HG03432 (cell line): Measurements from ENCODE around the gene UBE2Q2.
"Not testable (repeated sequence)": the region's sequence is repeated elsewhere in the genome, so short reads cannot be mapped to it uniquely, and the experiment has no call there.

ENCODE experiments used
- ATAC-seq: cut with Tn5 transposase; IDR thresholded peaks from one replicate; pipeline ENCODE4 v1.9.1; 2021; ENCODE audit warnings: mild to moderate bottlenecking, moderate library complexity; ENCODE audit not compliant: unreplicated experiment

Gene UBE2Q2

DNA sequence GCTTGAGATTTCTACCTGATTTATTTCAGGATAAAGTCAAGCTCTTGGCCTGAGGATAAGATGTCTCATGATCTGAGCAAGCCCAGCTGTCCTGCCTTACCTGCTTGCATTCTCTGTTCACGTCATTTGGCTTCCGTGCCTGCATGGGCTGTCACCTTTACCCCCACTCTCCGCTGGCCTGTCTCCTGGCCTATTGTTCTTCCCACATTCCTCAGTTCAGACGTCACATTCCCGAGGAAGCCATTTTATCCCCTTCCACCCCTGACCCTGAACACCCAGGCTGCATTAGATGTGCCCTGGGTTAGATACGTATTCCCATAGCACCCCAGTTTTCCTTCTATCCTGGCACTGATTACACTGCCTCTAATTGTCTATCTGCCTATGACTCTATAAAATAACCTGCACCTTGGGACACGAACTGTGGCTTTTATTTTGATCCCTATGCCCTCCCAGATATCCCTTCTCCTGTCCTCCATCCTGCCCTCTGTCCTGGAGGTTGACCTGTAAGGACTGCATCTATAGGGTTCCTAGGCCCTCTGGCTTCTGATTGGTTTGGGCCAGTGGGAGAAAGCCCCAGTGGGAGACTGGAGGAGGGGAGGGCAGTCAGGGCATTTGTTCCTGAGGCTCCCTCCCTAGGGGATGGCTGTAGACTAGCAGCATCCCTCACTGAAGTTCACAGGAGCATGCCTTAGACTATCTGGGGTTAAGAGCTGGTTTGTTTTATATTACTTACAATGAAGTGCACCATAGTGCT is 19.2 kb upstream of the UBE2Q2 start:
- no peak for ATAC-seq

DNA sequence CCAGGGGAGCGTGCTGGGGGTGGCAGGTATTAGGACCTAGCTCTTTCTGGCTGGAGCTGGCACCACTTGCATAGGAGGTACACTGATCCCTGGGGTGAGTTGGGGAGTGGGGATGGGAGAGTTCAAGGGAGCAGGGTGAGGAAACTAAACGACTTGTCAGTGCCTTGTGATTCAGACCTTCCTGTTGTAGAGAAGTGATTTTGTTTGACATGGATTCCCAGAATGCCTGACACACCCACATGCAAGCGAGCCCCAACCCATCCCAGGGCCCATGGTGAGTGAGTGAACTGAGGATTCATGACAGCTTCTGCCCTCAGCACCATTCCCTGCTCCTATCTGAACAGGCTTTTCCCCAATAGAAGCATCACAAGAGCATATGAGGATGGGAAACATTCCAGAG is 15.6 kb upstream of the UBE2Q2 start:
- no peak for ATAC-seq

DNA sequence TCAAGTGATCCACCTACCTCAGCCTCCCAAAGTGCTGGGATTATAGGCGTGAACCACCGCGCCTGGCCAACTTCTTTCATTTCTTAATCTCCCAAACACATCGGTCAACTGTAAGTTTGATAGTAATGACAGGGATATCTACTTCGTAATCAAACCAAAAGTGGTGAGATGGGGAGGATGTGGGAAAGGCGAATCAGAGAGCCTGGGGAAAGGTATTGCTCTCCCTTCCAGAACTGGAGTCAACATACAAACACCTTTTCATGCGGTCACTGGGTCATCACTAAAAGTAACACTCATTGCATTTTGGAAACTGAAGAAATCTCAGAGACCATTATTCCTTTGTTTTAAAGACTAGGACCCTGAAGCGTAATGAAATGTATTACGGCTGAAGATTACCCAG is 14.8 kb upstream of the UBE2Q2 start:
- ATAC-seq, result no peak

DNA sequence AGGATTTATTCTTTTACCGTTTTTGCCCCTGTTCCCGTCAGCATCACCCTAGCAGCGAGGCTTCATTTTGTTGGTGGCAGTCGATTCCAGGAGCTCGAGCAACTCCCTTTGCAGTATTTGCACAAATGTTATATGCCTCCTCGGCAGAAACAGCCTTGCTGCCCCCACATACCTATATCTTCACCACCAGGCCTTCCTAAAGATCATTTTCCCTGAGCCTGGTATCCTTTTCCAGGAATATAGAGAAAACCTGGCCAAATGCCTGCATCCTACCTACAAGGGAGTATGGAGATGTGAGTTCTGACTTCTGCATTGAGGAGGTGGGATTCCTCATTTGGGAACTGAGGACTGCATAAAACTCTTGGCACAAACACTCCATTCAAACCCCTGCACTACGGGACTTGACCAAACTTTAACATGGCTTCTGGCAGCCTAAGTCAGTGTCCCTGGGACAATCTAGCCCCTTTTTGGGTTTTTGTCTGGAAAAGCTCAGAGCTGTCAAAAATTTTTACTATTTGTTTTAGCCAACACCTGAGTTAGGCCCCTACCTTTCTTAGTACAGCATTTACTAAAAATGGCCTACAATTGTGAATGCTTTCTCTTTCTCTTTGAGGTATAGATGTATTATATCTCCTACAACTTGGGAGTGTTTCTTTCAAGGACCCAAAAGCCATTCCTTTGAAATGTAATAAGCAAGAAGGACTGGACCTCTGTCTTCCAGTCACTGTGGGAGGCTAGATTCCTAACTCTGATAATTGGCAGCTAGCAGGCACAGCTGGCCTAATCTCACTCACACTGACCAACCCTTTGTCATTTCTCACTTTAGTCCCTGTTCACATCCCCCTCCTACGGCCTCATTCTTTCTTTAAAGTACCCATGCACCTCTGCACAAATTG is 12.1 kb upstream of the UBE2Q2 start:
- no peak for ATAC-seq

DNA sequence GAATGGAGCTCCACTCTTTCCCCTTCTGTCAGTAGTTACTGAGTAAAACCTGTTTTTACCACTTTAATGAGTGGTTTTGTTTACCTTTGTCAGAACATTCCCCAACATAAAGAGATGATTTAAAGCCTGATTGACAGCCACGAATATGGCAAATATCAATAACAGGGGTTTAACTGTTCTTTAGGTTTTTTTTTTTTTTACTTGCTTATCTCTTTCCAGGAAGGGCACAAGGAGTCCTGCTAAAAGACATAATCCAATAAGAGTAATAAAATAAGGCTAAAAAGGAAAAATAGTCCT is 11.5 kb upstream of the UBE2Q2 start:
- no peak for ATAC-seq

DNA sequence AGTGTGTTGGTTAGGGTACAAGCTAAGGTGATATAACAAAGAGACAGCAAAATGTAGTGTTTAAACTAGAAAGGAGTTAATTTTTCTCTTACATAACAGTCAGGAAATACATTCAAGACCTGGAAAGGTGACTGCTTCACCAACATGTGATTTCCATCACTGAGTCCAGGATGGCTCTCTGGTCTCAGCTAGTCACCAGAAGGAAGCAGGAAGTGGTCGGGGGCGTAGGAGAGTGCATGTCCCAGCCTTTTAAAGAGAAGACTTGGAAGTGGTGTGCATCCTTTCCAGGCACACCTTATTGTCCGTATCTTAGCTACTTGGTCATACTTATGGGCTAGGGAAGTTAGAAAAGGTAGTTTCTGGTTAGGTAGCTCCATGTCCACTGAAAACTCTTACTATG is 11.1 kb upstream of the UBE2Q2 start:
- ATAC-seq, result no peak

DNA sequence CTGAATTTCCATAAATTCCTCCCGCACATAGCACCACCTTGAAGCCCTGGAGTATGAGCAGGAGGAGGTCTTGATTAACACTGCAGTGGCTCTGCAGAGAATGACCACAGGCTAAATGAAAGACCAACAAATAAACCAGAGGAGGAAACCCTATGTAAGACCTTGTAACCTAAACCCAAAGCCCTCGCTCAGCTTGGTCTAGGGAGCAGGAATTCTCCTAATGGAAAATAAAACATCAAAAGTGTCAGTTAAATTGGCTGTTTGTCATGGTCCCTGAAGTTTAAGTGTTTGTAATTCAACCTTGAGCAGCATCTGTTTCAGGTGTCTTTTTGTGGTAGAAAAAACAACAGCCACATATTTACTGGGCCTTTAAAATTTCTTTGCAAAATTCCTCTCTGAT is 9.2 kb upstream of the UBE2Q2 start:
- ATAC-seq, result no peak

DNA sequence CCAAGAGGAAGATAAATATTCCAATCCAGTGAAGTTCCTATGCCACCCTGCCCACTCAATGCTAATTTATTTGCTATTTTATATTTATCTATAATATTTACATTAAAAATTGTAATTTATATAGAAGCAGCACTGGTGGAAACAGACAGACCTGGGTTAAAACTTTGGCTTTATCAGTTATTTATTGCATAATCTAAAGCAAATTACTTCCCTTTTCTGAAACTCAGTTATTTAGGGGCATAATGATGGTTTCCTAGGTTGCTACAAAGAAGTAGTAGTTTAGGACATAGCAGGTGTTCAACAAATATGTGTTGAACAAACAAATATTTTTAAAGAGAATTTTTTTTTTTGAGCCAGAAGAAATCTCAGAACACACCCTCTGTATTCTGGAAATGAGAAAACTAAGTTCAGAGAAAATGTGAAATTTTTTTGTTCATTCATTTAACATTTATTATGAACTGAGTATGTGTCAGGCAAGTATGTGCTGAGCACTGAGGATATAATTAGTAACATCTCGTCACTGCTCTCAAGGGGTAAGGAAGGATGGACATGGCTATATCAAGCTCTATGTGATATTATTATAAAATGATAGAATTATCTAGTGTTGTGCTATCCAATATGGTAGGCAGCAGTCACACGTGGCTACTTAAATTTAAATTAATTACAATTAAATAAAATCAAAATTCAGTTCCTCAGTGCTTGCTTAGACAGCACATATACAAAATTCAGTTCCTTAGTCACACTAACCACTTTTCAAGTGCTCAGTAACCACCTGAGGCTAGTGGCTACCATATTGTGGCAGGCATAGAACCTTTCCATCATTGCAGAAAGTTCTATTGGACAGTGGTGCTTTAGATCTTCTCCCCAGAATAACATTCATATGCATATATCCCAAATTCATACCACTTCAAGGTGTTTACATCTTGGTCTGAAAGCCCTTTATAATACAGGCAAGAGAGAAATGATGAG is 7.0 kb upstream of the UBE2Q2 start:
- ATAC-seq, result peak; percentile 17

DNA sequence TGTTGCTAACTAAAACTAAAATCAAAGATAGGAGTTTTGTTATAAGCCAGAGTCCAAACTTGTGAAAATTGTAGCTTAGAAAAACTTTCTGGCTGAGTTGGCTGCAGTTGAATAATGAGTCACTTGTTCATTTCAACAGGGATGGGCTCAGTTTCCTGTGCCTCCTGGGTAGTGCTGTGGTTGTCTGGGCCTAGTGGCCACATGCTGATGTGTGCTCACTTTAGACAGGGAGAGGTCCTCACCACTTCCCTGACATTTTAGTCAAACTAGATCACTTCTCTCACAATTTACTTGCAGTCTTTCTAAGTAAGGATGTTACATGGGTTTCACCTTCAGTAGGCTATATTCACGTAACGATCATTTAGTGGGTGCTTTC is 6.3 kb upstream of the UBE2Q2 start:
- peak; percentile 78 for ATAC-seq

DNA sequence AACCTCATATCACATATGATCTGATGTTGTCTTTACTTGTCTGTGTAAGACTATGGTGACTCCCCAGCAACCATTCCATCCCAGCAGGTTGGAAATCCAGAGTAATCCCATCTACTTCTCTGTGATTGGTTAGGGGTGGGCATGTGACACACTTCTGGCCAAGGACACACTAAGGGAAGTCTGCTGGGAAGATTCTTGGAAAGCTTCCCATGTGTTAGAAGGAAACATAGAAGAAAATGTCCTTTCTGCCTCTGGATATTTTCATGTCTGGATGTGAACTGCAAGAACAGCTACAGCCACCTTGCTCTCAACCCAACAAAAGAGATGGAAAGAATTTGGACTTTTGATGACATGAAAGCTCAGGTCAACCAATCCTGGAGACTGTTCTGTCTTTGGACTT is 2.6 kb upstream of the UBE2Q2 start:
- ATAC-seq, result no peak

DNA sequence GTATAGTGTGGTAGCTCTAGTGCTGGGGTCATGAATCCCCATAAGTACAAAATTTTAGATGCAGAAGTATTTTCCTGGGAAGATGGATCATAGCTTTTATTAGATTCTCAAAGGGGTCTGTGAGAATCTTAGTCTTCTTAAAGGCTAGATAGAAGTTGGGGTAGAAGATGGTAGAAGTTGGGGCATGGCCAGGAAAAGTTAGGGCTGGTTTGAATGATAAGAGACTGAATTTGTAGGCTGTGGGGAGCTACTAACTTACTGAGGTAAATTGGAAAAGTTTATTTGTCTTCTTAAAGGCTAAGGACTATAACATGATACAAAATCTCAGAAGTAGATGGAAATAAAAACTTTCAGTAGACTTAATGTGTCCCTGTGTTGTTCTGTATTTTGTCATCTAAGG is 1.6 kb upstream of the UBE2Q2 start:
- ATAC-seq, result no peak

DNA sequence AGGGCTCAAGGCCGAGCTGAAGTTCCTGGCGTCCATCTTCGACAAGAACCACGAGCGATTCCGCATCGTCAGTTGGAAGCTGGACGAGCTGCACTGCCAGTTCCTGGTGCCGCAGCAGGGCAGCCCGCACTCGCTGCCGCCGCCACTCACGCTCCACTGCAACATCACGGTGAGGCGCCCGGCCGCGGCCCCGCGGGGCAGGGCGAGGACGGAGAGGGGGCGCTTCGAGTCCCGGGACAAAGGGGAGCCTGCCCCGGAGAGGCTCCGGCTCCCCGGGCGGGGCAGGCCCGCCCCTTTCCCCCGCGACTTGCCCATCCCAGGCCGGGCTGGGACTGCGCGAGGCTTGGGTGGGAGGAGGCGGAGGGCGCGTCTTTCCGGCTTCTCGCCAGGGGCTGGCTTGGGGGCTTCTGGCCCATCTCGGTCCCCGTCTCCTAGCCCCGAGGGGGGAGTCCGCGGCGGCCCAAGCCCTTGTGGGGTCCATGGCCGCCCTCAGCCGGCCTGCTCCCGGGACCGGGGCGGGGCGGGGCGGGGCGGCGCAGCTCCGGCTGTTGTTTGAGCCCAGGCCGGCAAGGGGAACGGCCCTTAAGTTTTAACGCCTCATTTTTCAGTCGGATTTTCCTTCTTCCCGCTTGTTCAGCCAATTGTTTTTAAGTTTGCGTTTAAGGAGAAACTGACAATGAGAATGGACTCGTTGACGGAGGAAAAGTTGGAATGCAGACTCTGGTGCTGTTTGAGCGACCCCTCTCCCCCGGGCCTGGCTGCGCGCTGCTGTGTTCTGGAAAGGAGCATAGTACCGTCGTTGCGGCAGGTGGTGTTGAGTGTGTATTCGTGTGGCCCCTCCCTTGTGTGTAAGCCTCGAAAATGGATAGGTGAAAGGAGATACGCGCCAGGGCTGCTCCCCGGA is 683 bp downstream of the UBE2Q2 start:
- ATAC-seq, result peak; percentile 60

DNA sequence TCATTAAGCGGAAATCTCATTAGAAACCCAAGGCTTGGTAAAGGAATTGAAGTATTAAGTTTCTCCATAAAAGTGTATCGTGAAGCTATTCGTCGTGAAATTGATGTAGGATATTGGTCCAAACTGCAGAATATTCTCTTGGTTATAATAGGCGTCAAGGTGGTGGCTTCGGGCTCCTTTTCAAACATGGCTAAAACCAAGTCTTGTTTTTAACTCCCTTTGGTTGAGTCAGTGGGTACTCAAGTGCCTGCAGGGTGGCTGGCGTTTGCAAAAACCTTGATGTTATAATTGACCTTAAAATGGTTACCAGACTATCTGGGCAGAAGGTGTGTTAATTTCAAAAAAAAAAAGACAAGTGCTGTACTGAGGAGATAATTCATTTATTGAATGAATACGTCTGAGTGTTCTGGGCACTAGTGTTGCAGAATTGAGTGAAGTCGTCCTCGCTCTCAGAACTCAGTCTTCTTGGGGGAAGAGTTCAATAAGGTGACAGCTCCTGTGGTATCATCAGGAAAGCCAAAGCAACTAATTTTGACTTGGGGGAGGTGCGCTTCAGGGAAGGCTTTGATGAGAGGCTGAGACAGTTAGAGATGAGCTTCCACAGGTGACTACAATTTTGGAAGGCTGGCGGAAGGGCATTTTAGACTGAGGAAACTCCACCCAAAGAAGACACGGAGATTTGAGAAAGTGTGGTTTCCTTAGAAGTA is 1.5 kb downstream of the UBE2Q2 start:
- no peak for ATAC-seq

DNA sequence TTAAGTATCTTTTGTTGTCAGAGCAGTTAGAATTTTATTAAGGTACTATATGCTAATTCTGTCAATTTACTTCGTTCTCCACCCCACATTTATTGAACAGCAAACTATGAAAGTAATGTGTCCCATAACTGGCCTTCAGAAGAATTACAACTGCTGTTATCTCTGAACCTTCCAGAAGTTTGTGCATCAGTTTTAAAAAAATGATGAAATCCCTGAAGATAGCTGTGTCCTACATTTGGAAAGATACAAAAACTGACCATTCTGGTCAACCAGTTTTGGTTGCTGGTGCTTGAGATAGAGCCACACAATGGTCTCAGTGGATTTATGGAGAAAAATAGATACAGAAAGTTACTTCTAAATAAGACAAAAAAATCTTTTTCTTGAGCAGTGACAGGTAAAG is 5.9 kb downstream of the UBE2Q2 start:
- no peak for ATAC-seq

DNA sequence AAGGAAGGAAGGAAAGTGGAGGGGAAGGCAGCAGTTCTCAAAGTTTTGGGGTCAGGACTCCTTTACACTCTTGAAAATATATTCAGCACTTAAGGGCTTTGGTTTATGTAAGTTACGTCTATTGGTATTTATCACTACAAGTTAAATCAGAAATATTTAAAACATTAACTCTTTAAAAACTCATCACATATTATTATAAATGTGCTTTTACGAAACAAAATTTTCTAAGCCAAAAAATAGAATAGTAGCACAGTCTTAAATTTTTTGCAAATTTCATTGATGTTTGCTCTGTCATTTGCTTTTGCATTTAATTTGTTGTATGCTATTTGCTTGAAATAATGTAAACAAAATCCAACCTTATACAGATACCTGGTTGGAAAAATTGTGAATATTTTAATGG is 7.5 kb downstream of the UBE2Q2 start:
- ATAC-seq, result no peak

DNA sequence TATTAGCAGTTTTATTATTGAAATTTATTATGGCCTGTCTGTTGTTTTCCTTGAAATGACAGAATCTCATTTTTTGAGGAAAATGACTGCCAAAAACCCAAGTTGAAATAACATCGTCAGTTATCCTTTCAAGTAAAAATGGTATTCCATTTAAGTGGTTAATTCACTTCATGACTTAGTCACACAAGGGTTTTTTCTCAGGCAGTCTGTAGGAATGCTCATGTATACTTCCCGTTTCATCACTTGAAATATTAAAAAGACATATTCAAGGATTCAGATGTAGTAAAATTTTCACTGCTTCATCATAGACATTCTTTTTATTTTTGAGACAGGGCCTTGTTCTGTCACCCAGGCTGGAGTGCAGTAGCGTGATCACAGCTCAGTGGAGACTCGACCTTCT is 8.3 kb downstream of the UBE2Q2 start:
- not testable (repeated sequence) for ATAC-seq

DNA sequence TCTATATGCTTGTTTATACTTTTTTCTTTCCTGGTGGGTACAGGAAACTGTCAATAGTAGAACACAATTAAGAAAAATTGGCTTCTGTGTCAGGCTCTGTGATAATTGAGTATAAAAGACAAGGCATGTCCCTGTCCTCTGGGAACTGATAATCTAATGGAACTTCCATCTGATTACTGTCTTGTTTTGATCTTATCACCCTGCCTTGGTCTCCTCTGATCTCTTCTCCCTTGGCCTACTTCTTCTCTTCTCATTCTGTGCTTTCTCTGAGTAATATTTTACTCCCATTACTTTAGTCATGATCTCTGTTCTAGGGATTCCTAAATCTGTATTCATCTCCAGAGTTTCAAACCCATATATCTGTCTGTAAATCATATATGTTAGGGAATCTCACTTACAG is 14.6 kb downstream of the UBE2Q2 start:
- no peak for ATAC-seq

DNA sequence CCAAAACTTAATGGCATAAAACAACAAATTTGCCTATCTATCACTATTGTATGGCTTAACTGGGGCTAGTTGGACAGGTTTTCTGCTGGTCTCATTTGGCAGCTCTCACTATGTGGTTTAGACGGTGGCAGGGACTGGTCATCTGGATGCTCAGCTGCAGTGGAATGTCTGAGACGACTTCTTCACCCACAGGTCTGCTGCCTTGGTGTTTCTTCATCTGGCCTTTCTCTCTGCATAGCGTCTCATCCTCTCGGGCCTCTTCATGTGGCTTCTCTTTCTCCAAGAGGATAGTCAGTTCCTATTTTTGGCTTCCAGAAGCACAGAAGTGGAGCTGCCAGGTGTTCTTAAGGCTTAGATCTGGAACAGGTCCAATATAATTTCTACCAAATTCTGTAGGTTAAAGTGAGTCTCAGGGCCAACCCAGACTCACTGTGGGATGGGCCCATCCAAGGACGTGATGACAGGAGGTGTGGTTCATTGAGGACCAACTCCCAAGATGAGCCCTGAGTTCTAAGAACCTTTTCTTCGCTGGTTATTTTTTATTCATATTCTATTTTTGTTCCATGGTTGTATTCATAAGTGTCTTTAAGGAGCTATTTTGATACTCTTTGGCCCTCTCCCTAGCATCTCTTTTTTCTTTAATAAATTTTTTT is 18.6 kb downstream of the UBE2Q2 start:
- no peak for ATAC-seq

DNA sequence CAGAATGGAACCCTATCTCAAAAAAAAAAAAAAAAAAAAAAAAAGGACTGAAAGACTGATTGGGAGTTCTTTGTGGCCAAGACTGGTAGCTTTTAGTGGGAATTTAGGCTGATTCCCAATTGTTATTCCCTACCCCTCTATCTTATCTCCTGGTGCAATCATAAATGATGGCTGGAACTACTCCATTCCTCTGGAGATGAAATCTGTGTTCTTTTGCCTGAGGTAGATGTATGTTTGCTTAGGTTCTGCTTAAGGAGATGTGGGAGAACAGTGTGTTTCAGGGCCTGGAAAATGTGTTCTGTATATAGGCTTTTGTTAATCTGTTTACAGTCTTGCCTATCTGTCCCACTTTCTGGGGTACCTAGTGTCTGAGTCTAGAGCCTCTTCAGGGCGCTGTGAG is 19.5 kb downstream of the UBE2Q2 start:
- no peak for ATAC-seq
